Loucy (cell line): Measurements from ENCODE around the gene EVX1.

Source experiments
- H2AFZ ChIP-seq: fragments of 200-600 bp; sonication (generic); 2 replicates; pipeline ENCODE4 v1.6.0; 2016; ENCODE audit warnings: antibody characterized with exemption, mild to moderate bottlenecking, low read length, moderate library complexity
- H3F3A ChIP-seq: fragments of 200-600 bp; 2 replicates; pipeline ENCODE4 v1.6.0; 2016; ENCODE audit warnings: antibody characterized with exemption, low read depth, mild to moderate bottlenecking
- H3K27me3 ChIP-seq: fragments of 200-600 bp; sonication (generic); 2 replicates; pipeline ENCODE4 v1.6.1; 2014; ENCODE audit warnings: low read length, mild to moderate bottlenecking; ENCODE audit not compliant: insufficient read depth, poor library complexity, severe bottlenecking
- H3K36me3 ChIP-seq: fragments of 200-600 bp; sonication (generic); 2 replicates; pipeline ENCODE4 v1.6.1; 2016; ENCODE audit warnings: low read length; ENCODE audit not compliant: insufficient read depth
- H3K4me1 ChIP-seq: fragments of 200-600 bp; sonication (generic); 2 replicates; pipeline ENCODE4 v1.5.1; 2014; ENCODE audit warnings: low read length, mild to moderate bottlenecking; ENCODE audit not compliant: insufficient read depth, poor library complexity, severe bottlenecking
- H3K4me2 ChIP-seq: fragments of 200-600 bp; sonication (generic); 2 replicates; pipeline ENCODE4 v1.6.0; 2014; ENCODE audit warnings: antibody characterized with exemption, low read length, low read depth, mild to moderate bottlenecking; ENCODE audit not compliant: poor library complexity, severe bottlenecking
- H3K4me3 ChIP-seq: fragments of 200-600 bp; sonication (generic); 2 replicates; pipeline ENCODE4 v1.5.1; 2014; ENCODE audit warnings: low read length, mild to moderate bottlenecking, mixed read lengths; ENCODE audit not compliant: poor library complexity, severe bottlenecking
- H3K79me2 ChIP-seq: fragments of 200-600 bp; sonication (generic); 2 replicates; pipeline ENCODE4 v1.6.1; 2014; ENCODE audit warnings: low read length; ENCODE audit not compliant: insufficient read depth
- H3K9ac ChIP-seq: fragments of 200-600 bp; sonication (generic); 2 replicates; pipeline ENCODE4 v1.6.0; 2014; ENCODE audit warnings: mild to moderate bottlenecking, low read depth, low read length, moderate library complexity; ENCODE audit not compliant: poor library complexity, severe bottlenecking
- H3K9me2 ChIP-seq: fragments of 200-600 bp; sonication (generic); replicated peaks from 2 replicates; pipeline ENCODE4 v1.6.1; 2016; ENCODE audit warnings: low read depth, low read length, mixed read lengths
- H3K9me3 ChIP-seq: fragments of 200-600 bp; sonication (generic); 2 replicates; pipeline ENCODE4 v1.6.1; 2014; ENCODE audit warnings: mild to moderate bottlenecking, antibody characterized with exemption, low read length, low read depth; ENCODE audit not compliant: insufficient read depth
- H4K20me1 ChIP-seq: fragments of 200-600 bp; sonication (generic); 2 replicates; pipeline ENCODE4 v1.6.0; 2014; ENCODE audit warnings: antibody characterized with exemption, low read length, mild to moderate bottlenecking; ENCODE audit not compliant: insufficient read depth, poor library complexity, severe bottlenecking
- EZH2phosphoT487 ChIP-seq: fragments of 200-600 bp; IDR thresholded peaks from 2 replicates; pipeline ENCODE4 v1.6.1; 2018; ENCODE audit warnings: antibody characterized with exemption, mild to moderate bottlenecking, moderate library complexity, borderline replicate concordance
- TF ChIP-seq, protein P1 (sequence below): fragments of 200-600 bp; sonication (generic); conservative IDR thresholded peaks from 2 replicates; pipeline ENCODE4 v1.5.1; 2014; ENCODE audit warnings: mild to moderate bottlenecking, antibody characterized with exemption, low read length

EVX1 gene

DNA sequence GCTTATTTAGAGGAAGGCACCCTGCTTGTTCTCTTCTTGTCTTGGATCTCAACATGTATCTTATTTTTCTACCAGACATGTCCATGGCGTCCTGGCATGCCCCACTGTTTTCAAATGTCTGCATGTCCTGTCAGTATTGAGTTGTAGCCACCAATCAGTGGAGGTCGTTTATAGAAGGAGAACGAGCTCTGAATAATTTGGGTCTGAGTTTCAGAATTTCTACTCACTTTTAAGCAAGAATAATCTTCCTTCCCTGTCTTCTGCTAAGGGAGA, 39.8 kb upstream of the EVX1 start:
- H3K4me2 ChIP-seq, result no peak overlapping the region
- no peak overlapping the region for H3K9ac ChIP-seq
- no peaks in the 10 kb centered on the region for H3F3A ChIP-seq
- no peaks in the 10 kb centered on the region for H3K36me3 ChIP-seq
- no peaks in the 10 kb centered on the region for H3K9me3 ChIP-seq
- no peak overlapping the region for H3K4me3 ChIP-seq
- H3K4me1 ChIP-seq, result peaks cover 18% of the 10 kb centered on the region
- no peaks in the 10 kb centered on the region for H3K27me3 ChIP-seq
- peaks cover 48% of the 10 kb centered on the region for H3K79me2 ChIP-seq
- peaks cover 14% of the 10 kb centered on the region for H4K20me1 ChIP-seq
- no peak overlapping the region for H2AFZ ChIP-seq
- no peaks in the 10 kb centered on the region for H3K9me2 ChIP-seq
- TF ChIP-seq EZH2phosphoT487, result no peak
- TF ChIP-seq, protein P1, sequence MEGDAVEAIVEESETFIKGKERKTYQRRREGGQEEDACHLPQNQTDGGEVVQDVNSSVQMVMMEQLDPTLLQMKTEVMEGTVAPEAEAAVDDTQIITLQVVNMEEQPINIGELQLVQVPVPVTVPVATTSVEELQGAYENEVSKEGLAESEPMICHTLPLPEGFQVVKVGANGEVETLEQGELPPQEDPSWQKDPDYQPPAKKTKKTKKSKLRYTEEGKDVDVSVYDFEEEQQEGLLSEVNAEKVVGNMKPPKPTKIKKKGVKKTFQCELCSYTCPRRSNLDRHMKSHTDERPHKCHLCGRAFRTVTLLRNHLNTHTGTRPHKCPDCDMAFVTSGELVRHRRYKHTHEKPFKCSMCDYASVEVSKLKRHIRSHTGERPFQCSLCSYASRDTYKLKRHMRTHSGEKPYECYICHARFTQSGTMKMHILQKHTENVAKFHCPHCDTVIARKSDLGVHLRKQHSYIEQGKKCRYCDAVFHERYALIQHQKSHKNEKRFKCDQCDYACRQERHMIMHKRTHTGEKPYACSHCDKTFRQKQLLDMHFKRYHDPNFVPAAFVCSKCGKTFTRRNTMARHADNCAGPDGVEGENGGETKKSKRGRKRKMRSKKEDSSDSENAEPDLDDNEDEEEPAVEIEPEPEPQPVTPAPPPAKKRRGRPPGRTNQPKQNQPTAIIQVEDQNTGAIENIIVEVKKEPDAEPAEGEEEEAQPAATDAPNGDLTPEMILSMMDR, result no peak

DNA sequence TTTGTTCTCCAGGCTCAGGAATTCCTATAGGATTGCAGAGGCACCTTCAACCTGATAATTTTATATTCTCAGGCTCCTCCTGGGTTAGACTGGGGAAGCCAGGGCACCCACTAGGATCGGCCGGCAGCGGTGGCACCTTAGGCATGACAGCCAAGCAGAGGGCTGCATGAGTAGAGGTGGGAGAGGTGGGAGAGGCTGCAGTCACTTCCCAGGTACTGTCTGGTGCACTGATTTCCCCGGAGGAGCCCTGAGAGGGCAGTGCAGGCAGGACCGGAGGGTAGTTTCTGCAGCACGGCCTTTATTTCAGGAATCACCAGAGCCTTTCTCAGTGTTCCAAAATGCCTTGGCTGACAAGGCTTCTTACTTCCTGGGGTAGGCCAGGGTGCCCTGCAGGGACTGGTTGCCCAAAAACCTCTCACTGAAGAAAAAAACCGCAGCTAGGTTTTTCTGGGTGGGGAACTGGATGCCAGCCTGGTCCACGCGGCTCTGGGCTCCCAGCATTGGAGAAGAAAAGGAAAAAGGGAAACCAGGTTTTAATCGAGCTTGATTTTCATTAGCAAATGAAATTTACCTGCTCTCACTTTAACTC, 39.1 kb upstream of the EVX1 start:
- Histone ChIP-seq H3K27me3 (no peaks in the 10 kb centered on the region), H3F3A (no peaks in the 10 kb centered on the region), H2AFZ (no peak overlapping the region), H3K79me2 (peaks cover 42% of the 10 kb centered on the region), H3K36me3 (no peaks in the 10 kb centered on the region), H3K4me2 (no peak overlapping the region), H4K20me1 (peaks cover 8% of the 10 kb centered on the region), H3K4me1 (peaks cover 18% of the 10 kb centered on the region), H3K4me3 (no peak overlapping the region), H3K9me3 (no peaks in the 10 kb centered on the region), H3K9me2 (no peaks in the 10 kb centered on the region), H3K9ac (no peak overlapping the region)
- TF ChIP-seq, protein P1, result no peak
- no peak for TF ChIP-seq EZH2phosphoT487

DNA sequence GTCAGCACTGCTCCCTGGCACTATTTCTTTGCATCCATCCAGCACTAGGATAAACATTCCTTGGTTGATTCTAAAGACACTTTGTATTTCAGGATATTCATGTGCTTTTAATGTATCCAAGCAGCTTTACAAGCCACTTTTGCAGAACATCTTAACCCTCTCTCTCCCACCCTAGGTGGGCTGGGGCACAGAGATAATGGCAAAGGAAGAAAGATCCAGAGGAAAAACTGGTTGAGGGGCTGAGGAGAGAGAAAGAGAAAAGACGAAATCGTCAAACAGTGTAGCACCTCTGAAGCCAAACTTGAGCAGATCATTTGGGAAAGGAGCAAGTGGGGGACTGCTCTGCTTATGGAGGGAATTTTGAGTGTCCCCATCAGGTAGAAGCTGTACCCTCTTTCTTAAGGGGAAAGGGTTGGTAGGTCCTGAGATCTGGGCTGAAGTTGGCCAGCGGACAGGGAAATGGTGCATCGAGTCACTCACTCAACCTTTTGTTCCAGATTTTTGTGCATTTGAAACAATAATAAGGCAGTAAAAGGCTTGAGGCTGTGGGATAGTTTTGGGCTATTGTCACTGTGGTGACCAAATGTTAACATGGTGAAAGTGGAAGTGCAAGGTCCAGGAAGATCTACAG, 38.5 kb upstream of the EVX1 start:
- Histone ChIP-seq H4K20me1 (peaks cover 1% of the 10 kb centered on the region), H3K36me3 (no peaks in the 10 kb centered on the region), H2AFZ (no peak overlapping the region), H3K4me3 (no peak overlapping the region), H3K27me3 (no peaks in the 10 kb centered on the region), H3K4me1 (peaks cover 18% of the 10 kb centered on the region), H3K79me2 (peaks cover 36% of the 10 kb centered on the region), H3K9ac (no peak overlapping the region), H3K9me2 (no peaks in the 10 kb centered on the region), H3F3A (no peaks in the 10 kb centered on the region), H3K4me2 (no peak overlapping the region), H3K9me3 (no peaks in the 10 kb centered on the region)
- TF ChIP-seq, protein P1, result no peak
- no peak for TF ChIP-seq EZH2phosphoT487
